ENCODE measurements around the gene UNC13B. TPM values are rescaled to one million over a fixed set of nuclear protein-coding genes. Genes with fewer than 3 reads are reported as not detected.

Gene UNC13B
- total RNA-seq, 4 donors from 2014 or later: 19.1 to 46.9 (median 35.1) TPM

GRCh38 chr9:35374436-35374835, 212.6 kb downstream of the UNC13B start:
- DNase-seq: no peak
- Histone ChIP-seq H3K27me3 (no peaks in the 10 kb centered on the region), H3K4me1 (no peaks in the 10 kb centered on the region), H3K27ac (no peak overlapping the region), H3K4me3 (replicated peaks in 1 of 3) (no peak overlapping the region), H3K9me3 (no peaks in the 10 kb centered on the region), H3K36me3 (peaks cover 0 to 14% of the 10 kb centered on the region in 2 donors)
- TF ChIP-seq POLR2A (IDR thresholded peaks at IDR 0.05) (no peak), CTCF (IDR thresholded peaks at IDR 0.05) (no peak)
- intact Hi-C loops (cut with DNase I): no loop called here

- Histone ChIP-seq H3K4me3 (replicated peaks in 1 of 3) (no peak overlapping the region), H3K27me3 (no peaks in the 10 kb centered on the region), H3K4me1 (no peaks in the 10 kb centered on the region), H3K9me3 (no peaks in the 10 kb centered on the region), H3K27ac (no peak overlapping the region), H3K36me3 (peaks cover 0 to 13% of the 10 kb centered on the region in 2 donors)
- WGBS, 2 donors: 82 to 94% methylated on average over 4 to 5 of the region's 5 CpGs
- intact Hi-C loops (cut with DNase I): no loop called here
- no peak for DNase-seq
- TF ChIP-seq POLR2A (IDR thresholded peaks at IDR 0.05) (no peak), CTCF (IDR thresholded peaks at IDR 0.05) (no peak)
Measured at GRCh38 chr9:35374910-35375309, 213.1 kb downstream of the UNC13B start.

DNA sequence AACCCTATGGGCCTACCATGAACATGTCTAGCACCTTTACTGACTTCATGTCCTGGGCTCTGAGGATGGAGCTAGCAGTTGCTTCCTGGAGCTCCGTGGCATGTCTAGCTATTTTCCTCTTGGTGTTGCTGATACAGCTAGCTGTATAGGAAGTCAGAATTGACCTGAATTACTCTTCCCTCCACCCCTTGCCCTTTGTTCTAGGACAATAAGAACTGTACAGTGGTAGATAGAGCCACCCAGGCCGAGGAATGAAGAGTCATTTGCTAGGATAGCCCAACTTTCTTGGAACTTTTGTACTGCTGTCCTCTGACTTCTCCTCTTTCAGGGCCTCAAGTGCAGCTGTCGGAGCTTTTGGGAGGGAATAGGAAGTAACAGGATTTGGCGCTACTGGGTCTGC, 218.2 kb downstream of the UNC13B start:
- H3K4me1 ChIP-seq: no peaks in the 10 kb centered on the region
- no peaks in the 10 kb centered on the region for H3K9me3 ChIP-seq
- H3K4me3 ChIP-seq (replicated peaks in 1 of 3): no peak overlapping the region
- intact Hi-C loops (cut with DNase I): no loop called here
- TF ChIP-seq CTCF (IDR thresholded peaks at IDR 0.05) (no peak), POLR2A (IDR thresholded peaks at IDR 0.05) (no peak)
- DNase-seq: no peak
- 82 to 84% methylated on average over 4 of the region's 4 CpGs for WGBS, 2 donors
- H3K27ac ChIP-seq: no peak overlapping the region
- no peaks in the 10 kb centered on the region for H3K27me3 ChIP-seq
- H3K36me3 ChIP-seq: peaks cover 0 to 38% of the 10 kb centered on the region in 2 donors

DNA sequence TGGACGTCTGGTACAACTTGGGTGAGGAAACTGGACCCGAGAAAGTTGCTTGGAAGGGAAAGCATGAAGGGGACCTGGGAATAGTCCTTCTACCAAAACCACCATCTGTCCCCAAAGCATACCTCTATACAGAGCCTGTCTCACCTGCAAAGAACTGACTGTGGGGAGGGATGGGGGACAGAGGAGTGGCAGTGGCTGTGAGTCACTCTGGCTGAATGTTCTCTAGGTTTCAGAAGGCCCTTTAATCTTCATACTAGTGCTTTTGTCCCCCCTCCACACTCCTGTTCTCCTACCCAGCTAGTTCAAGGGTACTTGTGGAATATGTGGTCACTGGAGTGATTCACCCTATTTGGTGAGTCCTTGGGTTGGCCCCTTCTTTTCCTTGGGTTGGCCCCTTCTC, 218.8 kb downstream of the UNC13B start:
- Histone ChIP-seq H3K4me3 (replicated peaks in 1 of 3) (no peak overlapping the region), H3K27ac (no peak overlapping the region), H3K4me1 (no peaks in the 10 kb centered on the region), H3K36me3 (peaks cover 0 to 34% of the 10 kb centered on the region in 2 donors), H3K9me3 (no peaks in the 10 kb centered on the region), H3K27me3 (no peaks in the 10 kb centered on the region)
- TF ChIP-seq CTCF (IDR thresholded peaks at IDR 0.05): no peak
- TF ChIP-seq POLR2A (IDR thresholded peaks at IDR 0.05): no peak
- intact Hi-C loops (cut with DNase I): no loop called here
- 95 to 96% methylated on average over 2 of the region's 2 CpGs for WGBS, 2 donors
- DNase-seq: no peak

DNA sequence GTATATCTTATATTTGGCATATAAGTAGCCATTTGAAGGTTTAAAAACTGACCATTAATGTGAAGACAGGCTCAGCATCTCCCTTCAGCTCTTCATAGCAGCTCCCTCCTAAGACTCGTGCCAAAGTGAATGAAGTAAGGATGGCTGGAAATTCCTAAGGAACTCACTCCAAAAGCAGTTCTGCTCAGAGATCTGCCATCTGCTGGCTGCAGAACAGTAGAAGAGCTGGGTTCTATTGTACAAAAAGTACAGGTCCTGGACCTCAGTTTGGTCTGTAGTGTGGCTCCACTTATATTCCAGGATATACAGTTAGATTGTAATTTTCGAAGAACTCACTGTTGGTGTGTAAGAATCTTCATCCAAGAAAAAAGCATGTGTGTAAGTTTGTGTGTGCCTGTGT, 223.2 kb downstream of the UNC13B start:
- no peak overlapping the region for H3K4me3 ChIP-seq (replicated peaks in 1 of 3)
- peaks cover 19 to 58% of the 10 kb centered on the region in 2 donors for H3K36me3 ChIP-seq
- H3K9me3 ChIP-seq: no peaks in the 10 kb centered on the region
- intact Hi-C loops (cut with DNase I): no loop called here
- no peak for TF ChIP-seq POLR2A (IDR thresholded peaks at IDR 0.05)
- TF ChIP-seq CTCF (IDR thresholded peaks at IDR 0.05): peak in 1 of 6 experiments; percentile 16
- 64 to 76% methylated on average over 2 of the region's 2 CpGs for WGBS, 2 donors
- H3K27me3 ChIP-seq: no peaks in the 10 kb centered on the region
- no peak overlapping the region for H3K27ac ChIP-seq
- no peak for DNase-seq
- no peaks in the 10 kb centered on the region for H3K4me1 ChIP-seq
